OCI-LY7 (cell line): ENCODE results near the gene CHN1.

ENCODE experiments used
- EZH2phosphoT487 ChIP-seq: fragments of 200-600 bp; sonication (generic); IDR thresholded peaks from 2 replicates; pipeline ENCODE4 v1.6.1; 2018; ENCODE audit warnings: low read depth, borderline replicate concordance, mild to moderate bottlenecking, mixed run types, antibody characterized with exemption, low read length, moderate library complexity, mixed read lengths
- TF ChIP-seq, protein P1 (sequence below): fragments of 200-600 bp; sonication (generic); conservative IDR thresholded peaks from 2 replicates; pipeline ENCODE4 v1.5.1; 2014; ENCODE audit warnings: mild to moderate bottlenecking, antibody characterized with exemption, low read length, moderate library complexity, mixed read lengths

- TF ChIP-seq, protein P1, sequence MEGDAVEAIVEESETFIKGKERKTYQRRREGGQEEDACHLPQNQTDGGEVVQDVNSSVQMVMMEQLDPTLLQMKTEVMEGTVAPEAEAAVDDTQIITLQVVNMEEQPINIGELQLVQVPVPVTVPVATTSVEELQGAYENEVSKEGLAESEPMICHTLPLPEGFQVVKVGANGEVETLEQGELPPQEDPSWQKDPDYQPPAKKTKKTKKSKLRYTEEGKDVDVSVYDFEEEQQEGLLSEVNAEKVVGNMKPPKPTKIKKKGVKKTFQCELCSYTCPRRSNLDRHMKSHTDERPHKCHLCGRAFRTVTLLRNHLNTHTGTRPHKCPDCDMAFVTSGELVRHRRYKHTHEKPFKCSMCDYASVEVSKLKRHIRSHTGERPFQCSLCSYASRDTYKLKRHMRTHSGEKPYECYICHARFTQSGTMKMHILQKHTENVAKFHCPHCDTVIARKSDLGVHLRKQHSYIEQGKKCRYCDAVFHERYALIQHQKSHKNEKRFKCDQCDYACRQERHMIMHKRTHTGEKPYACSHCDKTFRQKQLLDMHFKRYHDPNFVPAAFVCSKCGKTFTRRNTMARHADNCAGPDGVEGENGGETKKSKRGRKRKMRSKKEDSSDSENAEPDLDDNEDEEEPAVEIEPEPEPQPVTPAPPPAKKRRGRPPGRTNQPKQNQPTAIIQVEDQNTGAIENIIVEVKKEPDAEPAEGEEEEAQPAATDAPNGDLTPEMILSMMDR = no peak
- TF ChIP-seq EZH2phosphoT487 = no peak
Observed at GRCh38 chr2:174791746-174792280, 213.4 kb downstream of the CHN1 start.
